Activated CD4-positive, alpha-beta T cell treated with anti-CD3 and anti-CD28 coated beads for 36 hours (primary cell): ENCODE measurements around the gene RFC2. TPM values are rescaled to one million over a fixed set of nuclear protein-coding genes. Genes with fewer than 3 reads are reported as not detected.
A peak's percentile ranks its signal among the peaks of the same experiment; 100 is the strongest.
"Not testable (repeated sequence)": the region's sequence is repeated elsewhere in the genome, so short reads cannot be mapped to it uniquely, and the experiment has no call there.

Experiments used
- ATAC-seq: fragments of 200-7000 bp; cut with Tn5 transposase; one replicate; pipeline ENCODE4 v1.10.0; 2021; ENCODE audit warnings: mild to moderate bottlenecking, moderate library complexity
- CTCF ChIA-PET: fragments of 350-600 bp; sonication (Branson Sonifier 250); formaldehyde crosslinking; loops from one replicate; lab custom pipeline; 2021; ENCODE audit warnings: antibody characterized with exemption; lab: Charles Lee
- POLR2A ChIA-PET: fragments of 350-600 bp; sonication (Branson Sonifier 250); formaldehyde crosslinking; loops from one replicate; lab custom pipeline; 2021; ENCODE audit warnings: antibody characterized with exemption, inconsistent platforms; lab: Charles Lee
- DNase-seq: peaks from one replicate; pipeline ENCODE4 v3.0.0-alpha.2; 2020
- H3K27ac Mint-ChIP-seq: one replicate; pipeline ENCODE4 v1.8.0; 2021; ENCODE audit warnings: mixed read lengths
- H3K27me3 Mint-ChIP-seq: one replicate; pipeline ENCODE4 v1.8.0; 2021; ENCODE audit warnings: mixed read lengths
- H3K36me3 Mint-ChIP-seq: one replicate; pipeline ENCODE4 v1.8.0; 2021; ENCODE audit warnings: low read depth, mixed read lengths
- H3K4me1 Mint-ChIP-seq: one replicate; pipeline ENCODE4 v1.8.0; 2021; ENCODE audit warnings: mixed read lengths
- H3K4me3 Mint-ChIP-seq: one replicate; pipeline ENCODE4 v1.8.0; 2021; ENCODE audit warnings: mild to moderate bottlenecking, moderate library complexity, mixed read lengths
- H3K9me3 Mint-ChIP-seq: one replicate; pipeline ENCODE4 v1.8.0; 2021; ENCODE audit warnings: low read depth, mixed read lengths
- intact Hi-C, 2 experiments: fragments of 100-400 bp; cut with DNase I in 1 of 2; cut with micrococcal nuclease in 1 of 2; formaldehyde crosslinking; loops; one replicate each; pipeline versions ENCODE4 v1.14.2 to v1.15.1; 2022 to 2024; cut with DNase I, micrococcal nuclease
- total RNA-seq, 2 experiments: library from RNA; stranded (reverse); gene quantifications; one replicate each; pipeline ENCODE4 v1.2.3, GENCODE V29; 2021

The RFC2 gene
- total RNA-seq, 2 experiments from 2014 or later = 84.9 to 123 TPM

DNA sequence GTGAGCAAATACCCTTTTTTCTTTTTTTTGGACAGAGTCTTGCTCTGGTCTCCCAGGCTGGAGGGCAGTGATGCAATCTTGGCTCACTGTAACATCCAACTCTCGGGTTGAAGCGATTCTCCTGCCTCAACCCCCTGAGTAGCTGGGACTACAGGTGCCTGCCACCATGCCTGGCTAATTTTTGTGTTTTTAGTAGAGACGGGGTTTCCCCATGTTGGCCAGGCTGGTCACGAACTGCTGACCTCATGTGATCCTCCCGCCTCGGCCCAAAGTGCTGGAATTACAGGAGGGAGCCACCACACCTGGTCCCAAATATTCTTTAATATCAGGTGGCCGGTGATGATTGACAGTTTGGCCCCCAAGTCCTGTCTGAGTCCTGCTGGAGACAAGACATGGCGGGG, 37.8 kb downstream of the RFC2 start:
- POLR2A ChIA-PET = no interaction called here
- H3K36me3 Mint-ChIP-seq = peaks cover 3% of the 10 kb centered on the region
- no peaks in the 10 kb centered on the region for H3K9me3 Mint-ChIP-seq
- ATAC-seq (no peak), DNase-seq (no peak)
- peaks cover 14% of the 10 kb centered on the region for H3K4me1 Mint-ChIP-seq
- no peak overlapping the region for H3K27ac Mint-ChIP-seq
- H3K4me3 Mint-ChIP-seq = no peak overlapping the region
- CTCF ChIA-PET = interaction anchor here (1.9 kb wide), 1 partner anchor 9 kb away, joined by 11 read pairs; no protein-coding TSS in a partner anchor
- intact Hi-C loops = no loop called here
- no peaks in the 10 kb centered on the region for H3K27me3 Mint-ChIP-seq

DNA sequence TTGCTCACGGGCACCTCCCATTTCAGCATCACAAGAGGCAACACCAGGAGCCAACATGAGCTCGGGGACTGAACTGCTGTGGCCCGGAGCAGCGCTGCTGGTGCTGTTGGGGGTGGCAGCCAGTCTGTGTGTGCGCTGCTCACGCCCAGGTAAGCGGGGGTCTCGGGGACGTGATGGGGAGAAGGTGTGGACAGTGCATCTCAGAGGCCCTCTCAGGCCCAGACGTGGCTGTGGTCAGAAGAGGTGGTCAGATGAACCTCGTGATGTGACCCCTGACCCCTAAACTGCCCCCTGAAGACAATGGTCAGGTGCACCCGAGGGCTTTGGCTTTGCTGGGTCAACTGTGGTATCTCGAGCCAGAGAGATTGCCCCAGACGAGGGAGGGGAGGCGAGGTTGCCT, 38.3 kb downstream of the RFC2 start:
- Mint-ChIP-seq H3K27ac (no peak overlapping the region), H3K36me3 (peaks cover 3% of the 10 kb centered on the region), H3K27me3 (no peaks in the 10 kb centered on the region), H3K4me1 (peaks cover 14% of the 10 kb centered on the region), H3K4me3 (no peak overlapping the region), H3K9me3 (no peaks in the 10 kb centered on the region)
- intact Hi-C loops = no loop called here
- POLR2A ChIA-PET = no interaction called here
- CTCF ChIA-PET = interaction anchor here (1.9 kb wide), 1 partner anchor 9 kb away, joined by 11 read pairs; no protein-coding TSS in a partner anchor
- ATAC-seq = no peak
- no peak for DNase-seq

DNA sequence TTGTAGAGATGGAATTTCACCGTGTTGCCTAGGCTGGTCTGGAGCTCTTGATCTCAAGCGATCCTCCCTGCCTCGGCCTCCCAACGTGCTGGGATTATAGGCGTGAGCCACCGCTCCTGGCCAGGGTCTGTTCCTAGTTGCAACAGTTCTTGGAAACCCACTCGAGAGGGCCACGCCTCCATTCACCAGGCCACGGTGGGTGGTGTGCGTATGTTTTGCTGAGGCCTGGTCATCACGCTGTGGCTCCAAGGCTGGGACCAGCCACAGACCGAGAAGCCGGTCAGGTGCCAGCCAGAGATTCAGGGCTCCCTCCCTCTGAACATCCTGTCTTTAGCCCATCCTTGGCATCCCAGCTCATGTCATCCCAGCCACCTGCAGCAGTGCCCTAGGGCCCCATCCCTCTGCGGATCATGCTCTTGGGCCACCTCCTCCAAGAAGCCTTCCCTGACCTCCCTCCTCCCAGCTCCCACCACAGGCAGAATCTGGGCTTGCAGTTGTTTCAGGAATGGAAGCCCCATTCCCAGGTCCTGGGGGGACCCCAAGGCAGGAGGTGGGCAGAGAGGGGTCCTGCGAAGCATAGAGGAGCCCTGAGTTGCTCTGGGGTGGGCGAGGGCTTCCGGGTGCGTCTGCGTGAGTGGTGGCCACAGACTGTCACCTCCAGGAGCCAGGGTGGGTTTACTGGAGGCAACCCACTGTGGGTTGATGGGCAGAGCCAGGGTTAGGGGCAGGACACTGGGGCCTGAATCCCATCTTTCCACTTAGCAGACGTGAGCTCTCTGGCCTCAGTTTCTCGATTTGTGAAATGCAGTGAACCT, 39.2 kb downstream of the RFC2 start:
- H3K36me3 Mint-ChIP-seq = peaks cover 3% of the 10 kb centered on the region
- ChIA-PET POLR2A (no interaction called here), CTCF (no interaction called here)
- no peak overlapping the region for H3K27ac Mint-ChIP-seq
- H3K9me3 Mint-ChIP-seq = no peaks in the 10 kb centered on the region
- no peak overlapping the region for H3K4me3 Mint-ChIP-seq
- H3K27me3 Mint-ChIP-seq = no peaks in the 10 kb centered on the region
- no peak for ATAC-seq
- intact Hi-C loops = no loop called here
- DNase-seq = no peak
- H3K4me1 Mint-ChIP-seq = peaks cover 16% of the 10 kb centered on the region

DNA sequence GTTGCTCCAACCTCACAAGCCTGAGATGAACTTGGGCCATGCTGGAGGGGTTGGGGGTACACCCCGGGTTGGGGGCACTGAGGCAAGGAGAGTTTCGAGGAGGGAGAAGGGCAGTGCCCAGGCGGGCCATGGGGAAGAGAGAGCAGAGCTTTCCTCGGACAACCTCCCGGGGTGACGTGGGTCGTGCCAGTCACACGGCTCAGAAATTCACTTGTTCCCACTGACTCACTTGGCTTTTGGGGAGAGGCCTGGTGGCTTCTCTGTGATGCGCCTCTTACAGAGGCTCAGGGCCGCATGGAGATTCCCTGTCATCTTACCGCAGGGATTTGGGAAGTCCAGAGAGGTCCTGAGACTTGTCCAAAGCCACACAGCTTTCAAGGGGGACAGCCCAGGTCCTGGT, 41.5 kb downstream of the RFC2 start:
- peaks cover 4% of the 10 kb centered on the region for H3K27me3 Mint-ChIP-seq
- no peak overlapping the region for H3K27ac Mint-ChIP-seq
- no peak for DNase-seq
- intact Hi-C loops = no loop called here
- no peak overlapping the region for H3K4me3 Mint-ChIP-seq
- ATAC-seq = no peak
- POLR2A ChIA-PET = interaction anchor here (0.6 kb wide), 1 partner anchor 190 kb away, joined by 3 read pairs; no protein-coding TSS in a partner anchor
- H3K36me3 Mint-ChIP-seq = no peaks in the 10 kb centered on the region
- peaks cover 18% of the 10 kb centered on the region for H3K4me1 Mint-ChIP-seq
- no peaks in the 10 kb centered on the region for H3K9me3 Mint-ChIP-seq
- CTCF ChIA-PET = interaction anchor here (0.6 to 1.2 kb wide), 2 partner anchors 23 to 368 kb away, joined by 3 read pairs; no protein-coding TSS in a partner anchor

DNA sequence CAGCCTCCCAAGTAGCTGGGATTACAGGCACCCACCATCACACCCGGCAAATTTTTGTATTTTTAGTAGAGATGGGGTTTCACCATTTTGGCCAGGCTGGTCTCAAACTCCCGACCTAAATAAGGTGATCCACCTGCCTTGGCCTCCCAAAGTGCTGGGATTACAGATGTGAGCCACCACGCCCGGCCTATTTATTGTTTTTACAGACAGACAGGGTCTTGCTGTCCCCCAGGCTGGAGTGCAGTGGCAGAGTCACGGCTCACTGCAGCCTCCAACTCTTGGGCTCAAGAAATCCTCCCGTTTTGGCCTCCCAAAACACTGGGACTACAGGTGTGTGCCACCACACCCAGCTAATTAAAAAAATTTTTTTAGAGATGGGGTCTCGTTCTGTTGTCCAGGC, 46.0 kb downstream of the RFC2 start:
- POLR2A ChIA-PET = interaction anchor here (0.6 kb wide), 1 partner anchor 14 kb away, joined by 3 read pairs; no protein-coding TSS in a partner anchor
- not testable (repeated sequence) for H3K27ac Mint-ChIP-seq, H3K4me3 Mint-ChIP-seq

DNA sequence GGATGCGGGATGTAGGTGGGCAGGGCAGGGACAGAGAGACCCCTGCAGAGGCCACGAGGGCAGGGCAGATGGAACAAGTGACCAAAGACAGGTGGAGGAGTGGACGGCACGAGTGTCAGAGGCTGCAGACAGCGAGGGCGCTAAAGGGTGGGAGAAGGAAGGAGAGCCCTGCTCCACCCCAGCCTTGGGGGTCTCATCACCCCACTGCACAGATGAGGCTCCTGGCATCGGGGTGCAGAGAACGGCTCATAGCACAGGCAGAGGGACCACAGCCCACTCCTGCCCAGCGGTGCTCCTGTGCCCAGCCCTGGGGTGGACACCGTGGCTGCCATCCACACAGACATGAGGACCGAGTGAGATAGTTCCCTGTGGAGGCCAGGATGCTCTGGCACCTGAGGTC, 46.6 kb downstream of the RFC2 start:
- ATAC-seq (no peak), DNase-seq (no peak)
- Mint-ChIP-seq H3K4me1 (peaks cover 10% of the 10 kb centered on the region), H3K9me3 (no peaks in the 10 kb centered on the region), H3K36me3 (peaks cover 2% of the 10 kb centered on the region), H3K27ac (no peak overlapping the region), H3K4me3 (no peak overlapping the region), H3K27me3 (peaks cover 9% of the 10 kb centered on the region)
- ChIA-PET POLR2A (no interaction called here), CTCF (interaction anchor here (0.6 to 5.7 kb wide), 11 partner anchors 9 to 213 kb away, joined by 3 to 90 read pairs (median 8); no protein-coding TSS in a partner anchor)
- intact Hi-C loops = loop anchor here in 1 of 2 experiments (5.0 kb wide), 1 partner anchor 140 kb away; no protein-coding TSS in a partner anchor

More for the DNA sequence above, 46.0 kb downstream of the RFC2 start:
- peaks cover 10% of the 10 kb centered on the region for H3K4me1 Mint-ChIP-seq
- intact Hi-C loops = loop anchor here in 1 of 2 experiments (5.0 kb wide), 1 partner anchor 141 kb away; no protein-coding TSS in a partner anchor
- not testable (repeated sequence) for DNase-seq, ATAC-seq, H3K9me3 Mint-ChIP-seq, H3K36me3 Mint-ChIP-seq, H3K27me3 Mint-ChIP-seq
- CTCF ChIA-PET = interaction anchor here (0.5 to 5.7 kb wide), 7 partner anchors 8 to 784 kb away, joined by 3 to 90 read pairs (median 6); no protein-coding TSS in a partner anchor

DNA sequence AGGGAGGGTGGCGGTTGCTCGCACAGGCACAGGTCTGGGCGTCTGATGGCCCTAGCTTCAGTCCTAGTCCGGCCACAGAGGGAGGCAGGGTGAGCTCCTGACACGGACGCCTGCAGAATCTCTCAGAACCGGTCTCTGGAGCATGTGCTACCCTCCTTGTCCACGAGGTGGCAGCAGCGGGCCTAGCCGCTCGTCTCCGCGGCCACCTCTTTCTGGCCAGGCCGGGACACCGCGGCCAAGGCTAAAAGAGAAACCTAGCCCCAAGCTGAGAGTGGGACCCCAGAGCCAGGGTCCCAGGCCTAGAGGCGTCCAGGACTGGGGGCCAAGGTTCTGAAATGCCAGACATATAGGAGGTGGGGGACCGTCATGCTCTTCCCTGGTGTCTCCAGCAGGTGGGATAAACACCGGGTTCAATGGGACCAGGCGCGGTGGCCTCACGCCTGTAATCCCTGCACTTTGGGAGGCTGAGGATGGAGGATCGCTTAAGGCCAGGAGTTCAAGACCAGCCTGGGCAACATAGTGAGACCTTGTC, 47.5 kb downstream of the RFC2 start:
- Mint-ChIP-seq H3K27ac (no peak overlapping the region), H3K36me3 (peaks cover 3% of the 10 kb centered on the region), H3K4me1 (peaks cover 10% of the 10 kb centered on the region), H3K27me3 (peaks cover 9% of the 10 kb centered on the region), H3K9me3 (no peaks in the 10 kb centered on the region), H3K4me3 (no peak overlapping the region)
- ChIA-PET CTCF (interaction anchor here (0.6 to 5.7 kb wide), 45 partner anchors 10 to 500 kb away, joined by 3 to 90 read pairs (median 4); partner anchors contain the start of gene RFC2), POLR2A (interaction anchor here (0.6 to 0.9 kb wide), 3 partner anchors 28 to 42 kb away, joined by 3 to 10 read pairs (median 5); partner anchors contain the start of gene EIF4H)
- intact Hi-C loops = loop anchor here (1.0 to 5.0 kb wide), 3 partner anchors 138 to 195 kb away; no protein-coding TSS in a partner anchor
- DNase-seq (peak; percentile 88), ATAC-seq (peak; percentile 72)

DNA sequence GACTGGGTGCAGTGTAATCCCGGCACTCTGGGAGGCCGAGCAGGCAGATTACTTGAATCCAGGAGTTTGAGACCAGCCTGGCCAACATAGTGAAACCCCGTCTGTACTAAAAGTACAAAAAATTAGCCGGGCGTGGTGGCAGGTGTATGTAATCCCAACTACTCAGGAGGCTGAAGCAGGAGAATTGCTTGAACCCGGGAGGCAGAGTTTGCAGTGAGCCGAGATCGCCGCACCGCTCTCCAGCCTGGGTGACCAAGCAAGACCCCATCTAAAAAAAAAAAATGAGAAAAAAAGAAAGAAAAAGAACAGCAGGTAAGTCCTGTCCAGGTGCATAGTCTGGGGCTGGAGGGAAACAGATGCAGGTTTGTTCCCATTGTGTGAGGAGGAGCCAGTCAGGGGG, 48.1 kb downstream of the RFC2 start:
- ChIA-PET CTCF (interaction anchor here (0.6 to 5.7 kb wide), 45 partner anchors 9 to 501 kb away, joined by 3 to 90 read pairs (median 4); partner anchors contain the start of gene RFC2), POLR2A (interaction anchor here (0.6 to 0.9 kb wide), 3 partner anchors 27 to 43 kb away, joined by 3 to 10 read pairs (median 5); partner anchors contain the start of gene EIF4H)
- not testable (repeated sequence) for ATAC-seq, DNase-seq, H3K4me3 Mint-ChIP-seq, H3K36me3 Mint-ChIP-seq, H3K9me3 Mint-ChIP-seq, H3K27ac Mint-ChIP-seq, H3K27me3 Mint-ChIP-seq
- intact Hi-C loops = loop anchor here (1.0 to 5.0 kb wide), 3 partner anchors 138 to 195 kb away; no protein-coding TSS in a partner anchor
- H3K4me1 Mint-ChIP-seq = peaks cover 10% of the 10 kb centered on the region

DNA sequence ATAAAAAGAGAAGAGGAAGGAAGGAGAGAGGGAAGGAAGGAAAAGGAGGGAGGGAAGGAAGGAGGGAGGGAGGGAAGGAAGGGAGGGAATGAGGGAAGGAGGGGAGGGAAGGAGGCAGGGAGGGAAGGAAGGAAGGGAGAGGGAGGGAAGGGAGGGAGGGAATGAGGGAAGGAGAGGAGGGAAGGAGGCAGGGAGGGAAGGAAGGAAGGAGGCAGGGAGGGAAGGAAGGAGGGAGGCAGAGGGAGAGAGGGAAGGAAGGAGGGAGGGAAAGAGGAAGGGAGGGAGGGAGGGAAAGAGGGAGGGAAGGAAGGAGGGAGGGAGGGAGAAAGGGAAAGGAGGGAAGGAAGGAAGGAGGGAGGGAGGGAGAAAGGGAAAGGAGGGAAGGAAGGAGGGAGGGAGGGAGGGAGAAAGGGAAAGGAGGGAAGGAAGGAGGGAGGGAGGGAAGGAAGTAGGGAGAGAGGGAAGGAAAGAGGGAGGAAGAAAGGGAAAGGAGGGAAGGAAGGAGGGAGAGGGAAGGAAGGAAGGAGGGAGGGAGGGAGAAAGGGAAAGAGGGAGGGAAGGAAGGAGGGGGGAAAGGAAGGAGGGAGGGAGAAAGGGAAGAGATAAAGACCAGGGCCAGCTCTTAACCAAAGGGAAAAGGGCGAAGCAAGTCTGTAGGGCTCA, 50.1 kb downstream of the RFC2 start:
- peaks cover 3% of the 10 kb centered on the region for H3K36me3 Mint-ChIP-seq
- no peak for DNase-seq
- H3K4me1 Mint-ChIP-seq = no peaks in the 10 kb centered on the region
- H3K9me3 Mint-ChIP-seq = no peaks in the 10 kb centered on the region
- no peak for ATAC-seq
- H3K27ac Mint-ChIP-seq = no peak overlapping the region
- CTCF ChIA-PET = interaction anchor here (0.6 to 5.7 kb wide), 8 partner anchors 10 to 197 kb away, joined by 3 to 90 read pairs (median 6); no protein-coding TSS in a partner anchor
- H3K4me3 Mint-ChIP-seq = no peak overlapping the region
- peaks cover 5% of the 10 kb centered on the region for H3K27me3 Mint-ChIP-seq
- POLR2A ChIA-PET = no interaction called here
- intact Hi-C loops = no loop called here

DNA sequence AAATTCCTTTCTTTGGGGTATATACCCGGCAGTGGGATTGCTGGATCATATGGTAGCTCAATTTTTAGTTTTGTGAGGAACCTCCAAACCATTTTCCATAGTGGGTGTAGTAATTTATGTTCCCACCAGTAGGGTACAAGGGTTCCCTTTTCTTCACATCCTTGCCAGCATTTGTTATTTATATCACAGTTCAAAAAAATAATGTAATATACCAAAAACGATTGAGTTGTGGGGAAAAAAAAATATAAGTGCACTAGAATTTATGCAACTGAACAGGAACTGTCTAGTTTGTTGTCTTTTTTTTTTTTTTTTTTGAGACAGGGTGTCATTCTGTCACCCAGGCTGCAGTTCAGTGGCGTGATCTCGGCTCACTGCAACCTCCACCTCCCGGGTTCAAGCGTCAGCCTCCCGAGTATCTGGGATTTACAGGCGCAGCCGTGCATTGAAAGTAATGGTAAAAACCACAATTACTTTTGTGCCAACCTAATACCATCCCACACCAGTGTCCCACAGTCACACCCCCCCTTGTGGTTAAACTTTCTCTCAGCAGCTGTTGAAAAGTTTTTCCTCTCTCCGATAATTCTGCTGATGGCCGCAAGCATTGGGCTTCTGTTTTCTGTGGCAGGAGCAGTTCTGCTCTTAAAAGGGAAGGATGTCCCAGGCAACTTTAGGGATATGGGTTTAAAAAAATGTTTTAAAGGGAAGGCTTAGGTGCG, 51.2 kb downstream of the RFC2 start:
- ChIA-PET POLR2A (no interaction called here), CTCF (interaction anchor here (0.6 to 5.7 kb wide), 7 partner anchors 9 to 292 kb away, joined by 3 to 90 read pairs (median 4); no protein-coding TSS in a partner anchor)
- H3K27me3 Mint-ChIP-seq = peaks cover 5% of the 10 kb centered on the region
- H3K36me3 Mint-ChIP-seq = peaks cover 3% of the 10 kb centered on the region
- no peak overlapping the region for H3K27ac Mint-ChIP-seq
- ATAC-seq (no peak), DNase-seq (no peak)
- no peak overlapping the region for H3K4me3 Mint-ChIP-seq
- no peaks in the 10 kb centered on the region for H3K9me3 Mint-ChIP-seq
- H3K4me1 Mint-ChIP-seq = no peaks in the 10 kb centered on the region
- intact Hi-C loops = no loop called here
